GM12878 (cell line): ENCODE data around the gene NTN1.

Experiments
- ATF2 ChIP-seq: IDR thresholded peaks from 2 replicates; pipeline ENCODE4 v1.6.1; 2012; ENCODE audit warnings: low read length, inconsistent platforms
- CEBPB ChIP-seq, 2 experiments: fragments of 150-350 bp in 1 of 2; IDR thresholded peaks; 2 replicates each; pipeline ENCODE4 v1.6.1; 2012 to 2014; ENCODE audit warnings: low read depth in 2 of 2, low read length in 2 of 2, borderline replicate concordance in 1 of 2, inconsistent platforms in 1 of 2
- CTCF ChIP-seq, 3 experiments: IDR thresholded peaks in 2 of 3; conservative IDR thresholded peaks in 1 of 3; 2 replicates each; pipeline ENCODE4 v1.5.1; 2011; ENCODE audit warnings: low read depth in 3 of 3, low read length in 3 of 3, mild to moderate bottlenecking in 3 of 3, control low read depth in 2 of 3, moderate library complexity in 2 of 3, inconsistent platforms in 1 of 3, mixed read lengths in 1 of 3; ENCODE audit not compliant: control insufficient read depth in 2 of 3, insufficient read depth in 1 of 3; ENCODE audit errors: extremely low read depth in 1 of 3
- POLR2AphosphoS5 ChIP-seq: IDR thresholded peaks from 2 replicates; pipeline ENCODE4 v1.6.1; 2011; ENCODE audit warnings: mild to moderate bottlenecking, low read length, inconsistent platforms
- RFX5 ChIP-seq: IDR thresholded peaks from 2 replicates; pipeline ENCODE4 v1.6.1; 2011; ENCODE audit warnings: low read depth, low read length, improper control_type of control experiment
- SRF ChIP-seq, 2 experiments: IDR thresholded peaks; 2 replicates each; pipeline ENCODE4 v1.6.1; 2011; ENCODE audit warnings: low read depth in 2 of 2, low read length in 2 of 2, mild to moderate bottlenecking in 1 of 2, moderate library complexity in 1 of 2
- TCF12 ChIP-seq: IDR thresholded peaks from 2 replicates; pipeline ENCODE4 v1.6.1; 2011; ENCODE audit warnings: low read depth, mild to moderate bottlenecking, low read length
- USF2 ChIP-seq: IDR thresholded peaks from 2 replicates; pipeline ENCODE4 v1.6.1; 2011; ENCODE audit warnings: low read depth, low read length, improper control_type of control experiment, borderline replicate concordance
- ZBTB33 ChIP-seq: fragments of 450-650 bp; IDR thresholded peaks from 2 replicates; pipeline ENCODE4 v1.6.1; 2017; ENCODE audit warnings: mild to moderate bottlenecking
- ZNF274 ChIP-seq: IDR thresholded peaks from one replicate; pipeline ENCODE4 v1.8.0; 2011; ENCODE audit not compliant: insufficient read length, insufficient read depth

GRCh38 chr17:9240659-9241370 is 219.5 kb downstream of the NTN1 start:
- no peak for TF ChIP-seq USF2
- no peak for TF ChIP-seq ZNF274
- no peak for TF ChIP-seq CTCF (IDR thresholded peaks at IDR 0.05 in 2 of 3, conservative IDR thresholded peaks at IDR 0.05 in 1 of 3; ENCODE audit: control insufficient read depth in 2 of 3, extremely low read depth in 1 of 3, insufficient read depth in 1 of 3, low read depth in 3 of 3, low read length in 3 of 3)
- TF ChIP-seq RFX5, result no peak
- no peak for TF ChIP-seq ZBTB33
- no peak for TF ChIP-seq ATF2
- TF ChIP-seq POLR2AphosphoS5, result no peak
- no peak for TF ChIP-seq SRF (IDR thresholded peaks at IDR 0.05; ENCODE audit: low read depth in 2 of 2, low read length in 2 of 2)
- TF ChIP-seq CEBPB (IDR thresholded peaks at IDR 0.05; ENCODE audit: borderline replicate concordance in 1 of 2, low read depth in 2 of 2, low read length in 2 of 2), result no peak
- no peak for TF ChIP-seq TCF12
